Astrocyte of the spinal cord (primary cell): Measurements from ENCODE around the gene RALA.
A peak's percentile ranks its signal among the peaks of the same experiment; 100 is the strongest.
"Not testable (repeated sequence)": the region's sequence is repeated elsewhere in the genome, so short reads cannot be mapped to it uniquely, and the experiment has no call there.

Experiments used
- DNase-seq: peaks from one replicate; pipeline ENCODE4 v3.0.0; 2011; ENCODE audit warnings: low read depth, low spot score
- H3K4me3 ChIP-seq: 2 replicates; pipeline ENCODE4 v1.5.1; 2011; ENCODE audit warnings: low read depth, mild to moderate bottlenecking, low read length, moderate library complexity
- CTCF ChIP-seq: IDR thresholded peaks from 2 replicates; pipeline ENCODE4 v1.5.1; 2012; ENCODE audit warnings: low read depth, mild to moderate bottlenecking, low read length, inconsistent platforms
- in situ Hi-C: cut with HindIII; loops from 2 replicates; pipeline ENCODE4 v1.10.0; 2017; ENCODE audit warnings: low sequenced_read_pairs

The RALA gene

GRCh38 chr7:39749177-39749576 lies 125.8 kb downstream of the RALA start:
- H3K4me3 ChIP-seq: no peak overlapping the region
- DNase-seq: peak; percentile 80
- no peak for TF ChIP-seq CTCF
- in situ Hi-C loops: no loop called here

GRCh38 chr7:39749717-39750116 lies 126.3 kb downstream of the RALA start:
- in situ Hi-C loops: no loop called here
- TF ChIP-seq CTCF: no peak
- no peak overlapping the region for H3K4me3 ChIP-seq
- no peak for DNase-seq

GRCh38 chr7:39750253-39751077 lies 127.1 kb downstream of the RALA start:
- no peak overlapping the region for H3K4me3 ChIP-seq
- in situ Hi-C loops: no loop called here
- TF ChIP-seq CTCF: no peak
- DNase-seq: no peak

- H3K4me3 ChIP-seq, in situ Hi-C loops, DNase-seq: not testable (repeated sequence)
Measured at GRCh38 chr7:39753237-39753636, 129.9 kb downstream of the RALA start.

- DNase-seq: no peak
- TF ChIP-seq CTCF: no peak
- H3K4me3 ChIP-seq: no peak overlapping the region
- in situ Hi-C loops: no loop called here
Measured at GRCh38 chr7:39753823-39754325, 130.5 kb downstream of the RALA start.

- no peak overlapping the region for H3K4me3 ChIP-seq
- peak; percentile 66 for DNase-seq
- TF ChIP-seq CTCF: no peak
- in situ Hi-C loops: no loop called here
Measured at GRCh38 chr7:39754326-39755120, 131.2 kb downstream of the RALA start.

- no peak overlapping the region for H3K4me3 ChIP-seq
- TF ChIP-seq CTCF: no peak
- DNase-seq: no peak
- in situ Hi-C loops: no loop called here
Measured at GRCh38 chr7:39757604-39758003, 134.2 kb downstream of the RALA start.
